SK-N-SH (cell line): ENCODE measurements around the gene RBP3. TPM values are rescaled to one million over a fixed set of nuclear protein-coding genes. Genes with fewer than 3 reads are reported as not detected.
A peak's percentile ranks its signal among the peaks of the same experiment; 100 is the strongest.

Experiments used
- CTCF ChIA-PET: fragments of 300-600, 350-600 bp; formaldehyde crosslinking; extraction: SDS; loops from one replicate; lab custom pipeline; 2021; lab: Yijun Ruan, JAX
- POLR2A ChIA-PET: fragments of 350-600 bp; sonication (Branson Sonifier 250); formaldehyde crosslinking; extraction: SDS; loops from one replicate; lab custom pipeline; 2020; ENCODE audit warnings: antibody characterized with exemption, inconsistent platforms; lab: Yijun Ruan, JAX
- DNase-seq: peaks from one replicate; pipeline ENCODE4 v3.0.0; 2012
- H2AFZ ChIP-seq: fragments of 200-600 bp; sonication (generic); 2 replicates; pipeline ENCODE4 v1.8.1; 2016; ENCODE audit warnings: antibody characterized with exemption, mild to moderate bottlenecking, low read depth
- H3F3A ChIP-seq: fragments of 200-600 bp; sonication (generic); replicated peaks from 2 replicates; pipeline ENCODE3; 2016; ENCODE audit warnings: antibody characterized with exemption, mild to moderate bottlenecking; ENCODE audit not compliant: insufficient read depth
- H3K27ac ChIP-seq, 2 experiments: fragments of 200-500 bp in 1 of 2; fragments of 200-600 bp in 1 of 2; sonication (Bioruptor generic) in 1 of 2; sonication (generic), shearing (Covaris generic) in 1 of 2; 2 replicates each; pipeline versions ENCODE4 v1.5.1 to v1.6.1; 2014 to 2016; ENCODE audit warnings: low read depth in 2 of 2, inconsistent platforms in 1 of 2, low read length in 1 of 2, mild to moderate bottlenecking in 1 of 2, mixed read lengths in 1 of 2
- H3K27me3 ChIP-seq: fragments of 200-600 bp; sonication (generic), shearing (Covaris generic); 2 replicates; pipeline ENCODE4 v1.6.1; 2016; ENCODE audit warnings: mixed run types; ENCODE audit not compliant: insufficient read depth
- H3K36me3 ChIP-seq, 2 experiments: fragments of 200-500 bp in 1 of 2; fragments of 200-600 bp in 1 of 2; sonication (Bioruptor generic) in 1 of 2; sonication (generic) in 1 of 2; replicated peaks in 1 of 2; 2 replicates each; pipeline versions ENCODE3 to v1.5.1; 2014 to 2016; ENCODE audit warnings: low read length in 1 of 2, mild to moderate bottlenecking in 1 of 2; ENCODE audit not compliant: insufficient read depth in 2 of 2, control insufficient read depth in 1 of 2
- H3K4me1 ChIP-seq, 2 experiments: fragments of 200-500 bp in 1 of 2; fragments of 200-600 bp in 1 of 2; sonication (Bioruptor generic) in 1 of 2; sonication (generic), shearing (Covaris generic) in 1 of 2; 2 replicates each; pipeline versions ENCODE4 v1.5.1 to v1.6.1; 2014 to 2016; ENCODE audit warnings: low read depth in 1 of 2, low read length in 1 of 2, mixed run types in 1 of 2; ENCODE audit not compliant: insufficient read depth in 2 of 2, control insufficient read depth in 1 of 2
- H3K4me2 ChIP-seq: fragments of 200-600 bp; sonication (generic), shearing (Covaris generic); 2 replicates; pipeline ENCODE4 v1.6.1; 2017; ENCODE audit warnings: mixed run types
- H3K4me3 ChIP-seq, 2 experiments: fragments of 200-500 bp in 1 of 2; fragments of 200-600 bp in 1 of 2; sonication (Bioruptor generic) in 1 of 2; sonication (generic), shearing (Covaris generic) in 1 of 2; 2 replicates each; pipeline versions ENCODE4 v1.5.1 to v1.8.1; 2014 to 2016; ENCODE audit warnings: low read depth in 2 of 2, inconsistent platforms in 1 of 2, low read length in 1 of 2, mild to moderate bottlenecking in 1 of 2, mixed read lengths in 1 of 2, moderate library complexity in 1 of 2
- H3K79me2 ChIP-seq: fragments of 200-600 bp; sonication (generic); 2 replicates; pipeline ENCODE4 v1.8.1; 2017; ENCODE audit warnings: mild to moderate bottlenecking; ENCODE audit not compliant: insufficient read depth
- H3K9ac ChIP-seq: fragments of 200-600 bp; sonication (generic); 2 replicates; pipeline ENCODE4 v1.6.1; 2017; ENCODE audit warnings: mixed run types
- H3K9me2 ChIP-seq: fragments of 200-600 bp; sonication (generic); 2 replicates; pipeline ENCODE4 v1.6.1; 2017; ENCODE audit warnings: mixed run types
- H3K9me3 ChIP-seq: fragments of 200-600 bp; sonication (generic); 2 replicates; pipeline ENCODE4 v1.6.1; 2017; ENCODE audit warnings: mixed run types, mild to moderate bottlenecking, moderate library complexity
- H4K20me1 ChIP-seq: fragments of 200-600 bp; sonication (generic); 2 replicates; pipeline ENCODE4 v1.6.1; 2017; ENCODE audit warnings: mild to moderate bottlenecking, mixed run types; ENCODE audit not compliant: insufficient read depth
- EP300 ChIP-seq, 2 experiments: IDR thresholded peaks; 2 replicates each; pipeline versions ENCODE4 v1.4.0 to v1.6.1; 2012; ENCODE audit warnings: borderline replicate concordance in 1 of 2, low read depth in 1 of 2, low read length in 1 of 2
- FOXJ3 ChIP-seq: sonication (generic); formaldehyde crosslinking; IDR thresholded peaks from 2 replicates; pipeline ENCODE4 v1.5.1; 2020; ENCODE audit warnings: mild to moderate bottlenecking, missing genetic modification reagents
- GABPA ChIP-seq: IDR thresholded peaks from 2 replicates; pipeline ENCODE4 v1.4.0; 2012; ENCODE audit warnings: low read depth, mild to moderate bottlenecking
- GATA2 ChIP-seq: sonication (generic); formaldehyde crosslinking; IDR thresholded peaks from 2 replicates; pipeline ENCODE4 v1.5.0; 2020; ENCODE audit warnings: mild to moderate bottlenecking, missing genetic modification reagents
- JUND ChIP-seq: IDR thresholded peaks from 2 replicates; pipeline ENCODE4 v1.4.0; 2012
- MAX ChIP-seq: IDR thresholded peaks from 2 replicates; pipeline ENCODE4 v1.4.0; 2012; ENCODE audit warnings: low read depth
- MEF2A ChIP-seq: IDR thresholded peaks from 2 replicates; pipeline ENCODE4 v1.4.0; 2012; ENCODE audit warnings: low read depth, borderline replicate concordance
- NRF1 ChIP-seq: IDR thresholded peaks from 2 replicates; pipeline ENCODE4 v1.6.1; 2012; ENCODE audit warnings: low read depth, mild to moderate bottlenecking, low read length
- RCOR1 ChIP-seq: fragments of 150-350 bp; IDR thresholded peaks from 2 replicates; pipeline ENCODE4 v1.6.1; 2017; ENCODE audit warnings: antibody characterized with exemption, low read length
- RFX5 ChIP-seq: IDR thresholded peaks from 2 replicates; pipeline ENCODE4 v1.6.1; 2012; ENCODE audit warnings: mild to moderate bottlenecking, improper control_type of control experiment, low read length
- RXRA ChIP-seq: IDR thresholded peaks from 2 replicates; pipeline ENCODE4 v1.4.0; 2012; ENCODE audit warnings: low read depth, mild to moderate bottlenecking, borderline replicate concordance
- TAF1 ChIP-seq: IDR thresholded peaks from 2 replicates; pipeline ENCODE4 v1.6.1; 2012; ENCODE audit warnings: low read depth, mild to moderate bottlenecking, low read length, moderate library complexity, borderline replicate concordance
- YY1 ChIP-seq: IDR thresholded peaks from 2 replicates; pipeline ENCODE4 v1.4.0; 2012; ENCODE audit warnings: low read depth, mild to moderate bottlenecking
- ZBTB33 ChIP-seq: IDR thresholded peaks from 2 replicates; pipeline ENCODE4 v1.4.0; 2012; ENCODE audit warnings: low read depth, borderline replicate concordance
- WGBS: methylation state at CpG from one replicate; pipeline ENCODE4 v1.1.6; 2017; ENCODE audit warnings: low lambda C conversion rate; 5-methylcytosine and 5-hydroxymethylcytosine counted together
- polyA plus RNA-seq, 3 experiments: library from polyadenylated mRNA; depleted of rRNA; stranded (reverse); fragments of >200 nt; gene quantifications; 2 replicates each; pipeline ENCODE4 v1.2.3, GENCODE V29; 2012
- TF ChIP-seq, protein P1 (sequence below): fragments of 150-350 bp; IDR thresholded peaks from 2 replicates; pipeline ENCODE4 v1.6.1; 2017; ENCODE audit warnings: antibody characterized with exemption, low read length, low read depth, borderline replicate concordance

Gene RBP3
- polyA plus RNA-seq (2012; rRNA removed) = not detected in 2 replicates
- not detected in 2 replicates for polyA plus RNA-seq (2012; cell fraction: cytosol; rRNA removed)
- not detected in 2 replicates for polyA plus RNA-seq (2012; cell fraction: nucleus; rRNA removed)

- Histone ChIP-seq H3K4me3 (no peak within 1 kb of the TSS), H3K27me3 (peaks cover 36% of the 10 kb centered on the region), H3F3A (no peaks in the 10 kb centered on the region), H3K36me3 (no peaks in the 10 kb centered on the region), H3K9me3 (no peaks in the 10 kb centered on the region), H3K79me2 (no peaks in the 10 kb centered on the region), H3K4me2 (no peak within 1 kb of the TSS), H3K9ac (no peak within 1 kb of the TSS), H3K4me1 (peaks cover 0 to 33% of the 10 kb centered on the region in 2 experiments; a peak in 2 of 4 replicates), H3K27ac (peak within 1 kb of the TSS in 1 of 2 experiments; percentile 85; a peak in 2 of 4 replicates), H3K9me2 (no peaks in the 10 kb centered on the region), H4K20me1 (no peaks in the 10 kb centered on the region), H2AFZ (no peak within 1 kb of the TSS)
- CTCF ChIA-PET = interaction anchor here (0.9 to 5.2 kb wide), 4 partner anchors 13 to 300 kb away, joined by 3 to 23 read pairs (median 5); no protein-coding TSS in a partner anchor
- POLR2A ChIA-PET = no interaction called here
- TF ChIP-seq FOXJ3 = peak; percentile 44
- TF ChIP-seq GABPA = no peak
- TF ChIP-seq RCOR1 = peak; percentile 76
- no peak for TF ChIP-seq RXRA
- no peak for TF ChIP-seq YY1
- TF ChIP-seq RFX5 = no peak
- peak; percentile 84 for TF ChIP-seq GATA2 (CRISPR knock-in tag)
- no peak for TF ChIP-seq JUND
- TF ChIP-seq EP300 (IDR thresholded peaks at IDR 0.05; ENCODE audit: borderline replicate concordance in 1 of 2, low read depth in 1 of 2, low read length in 1 of 2) = peak in 1 of 2 experiments; percentile 59; a peak in 1 of 4 replicates
- TF ChIP-seq MAX = no peak
- no peak for TF ChIP-seq MEF2A
- TF ChIP-seq TAF1 = no peak
- no peak for TF ChIP-seq NRF1
- TF ChIP-seq, protein P1, sequence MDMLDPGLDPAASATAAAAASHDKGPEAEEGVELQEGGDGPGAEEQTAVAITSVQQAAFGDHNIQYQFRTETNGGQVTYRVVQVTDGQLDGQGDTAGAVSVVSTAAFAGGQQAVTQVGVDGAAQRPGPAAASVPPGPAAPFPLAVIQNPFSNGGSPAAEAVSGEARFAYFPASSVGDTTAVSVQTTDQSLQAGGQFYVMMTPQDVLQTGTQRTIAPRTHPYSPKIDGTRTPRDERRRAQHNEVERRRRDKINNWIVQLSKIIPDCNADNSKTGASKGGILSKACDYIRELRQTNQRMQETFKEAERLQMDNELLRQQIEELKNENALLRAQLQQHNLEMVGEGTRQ = no peak
- no peak for TF ChIP-seq ZBTB33
- peak; percentile 81 for DNase-seq
- 35% methylated on average over 3 of the region's 5 CpGs for WGBS
These were observed at the start of gene RBP3 for GRCh38 chr10:47348138-47348651. TSS of gene RBP3 (plus strand) at chr10:47348363. CDS start at chr10:47348485, 122 bp downstream.
